HG02623 (cell line): ENCODE results near the gene SLC22A23.

ENCODE experiments used
- ATAC-seq: cut with Tn5 transposase; IDR thresholded peaks from one replicate; pipeline ENCODE4 v1.9.1; 2021; ENCODE audit warnings: moderate library complexity; ENCODE audit not compliant: unreplicated experiment

Gene SLC22A23

DNA sequence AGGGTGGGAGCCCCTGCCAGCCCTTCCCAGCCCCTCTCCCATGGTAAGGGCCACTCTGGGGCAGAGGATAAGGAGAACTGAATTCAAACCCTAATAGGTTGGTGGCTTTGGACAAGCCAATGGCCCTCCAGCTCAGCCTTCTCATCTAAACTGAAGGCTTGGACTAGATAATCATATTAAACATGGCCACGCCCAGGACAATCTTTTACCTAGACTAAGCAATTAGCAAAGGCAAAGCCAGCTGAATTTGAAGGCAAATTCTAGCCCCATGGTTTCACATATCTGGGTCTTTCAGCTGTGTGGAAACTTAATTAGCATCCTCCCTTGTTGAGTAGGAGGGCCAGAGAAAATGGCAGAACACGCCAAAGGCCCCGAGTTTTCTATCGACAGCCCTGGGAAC is 10.7 kb downstream of the SLC22A23 start:
- ATAC-seq: no peak

- no peak for ATAC-seq
These were observed 12.4 kb downstream of the SLC22A23 start for GRCh38 chr6:3444276-3445088.

DNA sequence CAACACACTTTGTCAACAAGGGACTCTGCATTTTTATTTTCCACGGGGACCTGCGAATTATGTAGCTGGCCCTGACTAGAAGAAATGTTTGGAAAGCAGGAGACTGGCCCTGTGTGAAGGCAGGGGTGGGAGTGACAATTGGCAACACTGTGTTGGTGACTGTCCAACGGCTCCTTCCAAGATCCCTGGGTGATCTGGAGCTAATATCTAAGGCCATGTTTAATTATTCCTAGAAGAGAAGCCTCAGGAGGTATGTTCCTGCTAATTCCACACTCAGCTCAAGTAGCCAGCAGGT is 13.7 kb downstream of the SLC22A23 start:
- ATAC-seq: no peak

GRCh38 chr6:3442431-3443220 is 14.2 kb downstream of the SLC22A23 start:
- ATAC-seq: no peak

DNA sequence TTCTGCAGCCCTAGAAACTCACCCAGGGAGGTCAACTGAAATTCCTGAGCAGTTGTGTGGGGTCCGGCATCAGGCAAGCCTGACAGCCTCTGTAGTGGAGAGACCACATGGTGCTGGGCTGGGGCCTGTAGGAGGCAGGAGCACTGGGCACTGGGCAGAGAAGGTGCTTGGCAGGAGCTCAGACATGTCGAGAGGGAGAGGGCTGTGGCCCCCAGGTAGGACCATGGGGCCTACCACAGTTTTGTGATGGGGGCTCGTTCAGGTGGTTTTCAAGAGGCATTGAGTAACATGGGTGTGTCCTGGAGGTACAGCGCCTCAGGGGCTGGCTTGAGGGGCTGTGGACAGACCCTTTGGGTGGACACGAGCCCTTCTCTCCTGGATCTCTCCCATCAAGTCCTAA is 15.9 kb downstream of the SLC22A23 start:
- ATAC-seq: no peak

DNA sequence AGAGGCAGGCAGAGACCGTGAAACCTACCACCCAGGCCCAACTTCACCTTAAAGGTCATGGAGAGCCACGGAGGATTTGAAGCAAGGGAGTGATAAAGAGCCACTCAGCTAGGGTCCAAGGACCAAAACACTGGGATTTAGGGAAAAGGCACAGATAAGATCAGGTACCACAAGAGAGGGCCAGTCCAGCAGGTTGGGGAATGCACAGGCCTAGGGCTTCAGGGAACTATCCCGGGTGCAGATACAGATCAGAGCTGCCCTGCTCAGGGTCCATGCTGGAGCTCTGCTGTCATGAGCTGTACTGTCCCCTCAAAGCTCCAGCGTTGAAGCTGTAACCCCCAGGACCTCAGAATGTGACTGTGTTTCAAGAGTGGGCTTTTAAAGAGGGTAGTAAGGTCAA is 16.9 kb downstream of the SLC22A23 start:
- no peak for ATAC-seq

GRCh38 chr6:3438190-3439167 is 18.4 kb downstream of the SLC22A23 start:
- no peak for ATAC-seq

GRCh38 chr6:3433005-3433404 is 23.8 kb downstream of the SLC22A23 start:
- no peak for ATAC-seq

DNA sequence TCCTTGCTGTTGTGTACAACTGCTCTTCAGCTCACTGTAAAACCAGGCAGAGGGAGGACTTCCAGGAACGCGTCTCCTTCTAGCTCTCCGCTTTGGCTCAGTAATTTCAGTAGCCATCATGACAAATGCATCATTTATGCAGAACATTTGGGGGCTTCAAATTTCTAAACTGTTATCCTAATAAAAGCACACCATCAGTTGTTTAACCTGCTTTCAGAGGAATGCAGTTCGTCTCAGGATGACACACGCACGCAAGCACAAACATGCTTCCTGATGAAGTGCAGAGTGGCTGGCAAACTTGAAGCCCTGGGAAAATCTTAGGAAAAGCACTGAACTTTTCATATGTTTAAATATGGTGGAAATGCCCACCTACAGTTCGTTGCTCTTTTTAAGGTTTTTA is 24.4 kb downstream of the SLC22A23 start:
- no peak for ATAC-seq

DNA sequence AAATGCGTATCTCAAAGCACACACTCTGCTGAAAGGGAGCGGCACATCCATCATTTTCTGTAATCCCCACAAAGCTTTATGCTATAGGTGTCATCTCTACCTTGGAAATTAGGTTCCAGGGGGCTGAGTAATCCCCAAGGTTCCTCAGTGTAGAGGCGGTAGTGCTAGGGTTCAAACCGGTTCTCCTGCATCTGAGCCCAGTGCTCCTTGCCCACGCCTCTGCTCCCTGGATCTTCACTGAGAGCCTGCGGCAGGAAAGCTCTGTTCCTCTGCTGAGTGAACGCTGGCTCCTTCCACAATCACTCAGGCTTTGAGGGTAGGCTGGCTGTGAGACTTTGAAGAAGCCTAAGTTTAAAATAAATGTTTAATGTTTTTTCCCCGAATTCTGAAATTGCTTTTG is 24.9 kb downstream of the SLC22A23 start:
- no peak for ATAC-seq

DNA sequence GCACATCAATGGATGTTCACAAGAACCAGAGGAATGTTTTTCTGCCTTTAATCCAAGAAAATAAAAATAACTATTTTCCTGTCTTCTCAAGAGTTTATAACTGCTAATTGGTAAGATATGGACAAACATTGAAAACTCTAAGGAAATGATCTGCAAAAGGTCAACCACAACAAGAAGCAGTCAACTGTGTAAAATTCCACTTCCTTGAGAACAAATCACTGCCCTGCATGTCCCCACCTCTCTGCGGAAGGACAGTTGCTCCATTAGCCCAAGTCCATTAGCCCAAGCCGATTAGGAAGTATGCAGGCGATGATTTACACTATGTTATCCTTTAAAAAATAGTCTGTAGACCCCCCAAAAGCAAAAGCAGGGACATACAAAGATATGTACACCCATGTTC is 27.6 kb downstream of the SLC22A23 start:
- no peak for ATAC-seq

- ATAC-seq: no peak
These were observed 28.1 kb downstream of the SLC22A23 start for GRCh38 chr6:3428700-3429099.

DNA sequence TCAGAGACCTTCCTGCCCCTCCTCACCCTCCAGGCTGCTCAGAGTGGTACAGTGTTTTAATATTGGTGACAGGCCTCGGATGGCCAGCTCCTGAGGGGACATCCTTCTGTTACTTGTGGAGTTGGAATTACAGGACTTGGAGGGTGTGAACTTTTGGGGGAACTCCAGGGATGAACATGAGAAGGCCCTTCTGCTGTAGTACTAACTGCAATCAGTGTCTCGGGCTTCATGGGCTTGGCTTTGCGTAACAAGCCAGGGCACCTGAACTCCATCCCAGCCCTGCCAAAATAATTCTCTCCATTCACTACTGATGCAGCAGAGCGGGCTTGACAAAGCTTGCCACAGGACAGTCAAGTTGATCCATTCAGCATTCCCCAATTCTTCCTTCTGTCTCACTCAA is 28.6 kb downstream of the SLC22A23 start:
- no peak for ATAC-seq

DNA sequence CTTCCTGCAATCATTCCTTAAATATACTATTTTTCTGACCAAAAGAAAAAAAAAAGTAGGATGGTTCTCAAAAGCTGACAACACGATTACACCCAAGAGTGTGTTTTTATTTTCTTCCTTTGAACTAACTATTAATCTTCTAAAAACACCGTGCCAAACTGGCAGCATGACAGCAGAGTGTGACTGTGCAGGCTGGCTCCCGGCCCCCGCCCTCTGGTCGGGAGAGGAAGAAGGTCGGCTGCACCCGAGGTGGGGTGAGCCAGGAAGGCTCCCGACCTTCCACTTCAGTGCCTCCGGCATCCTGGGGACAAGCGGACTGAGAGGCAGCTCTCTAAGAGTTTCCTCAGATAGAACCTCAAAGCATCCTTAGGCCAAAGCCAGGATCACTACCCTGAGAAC is 29.2 kb downstream of the SLC22A23 start:
- ATAC-seq: no peak

DNA sequence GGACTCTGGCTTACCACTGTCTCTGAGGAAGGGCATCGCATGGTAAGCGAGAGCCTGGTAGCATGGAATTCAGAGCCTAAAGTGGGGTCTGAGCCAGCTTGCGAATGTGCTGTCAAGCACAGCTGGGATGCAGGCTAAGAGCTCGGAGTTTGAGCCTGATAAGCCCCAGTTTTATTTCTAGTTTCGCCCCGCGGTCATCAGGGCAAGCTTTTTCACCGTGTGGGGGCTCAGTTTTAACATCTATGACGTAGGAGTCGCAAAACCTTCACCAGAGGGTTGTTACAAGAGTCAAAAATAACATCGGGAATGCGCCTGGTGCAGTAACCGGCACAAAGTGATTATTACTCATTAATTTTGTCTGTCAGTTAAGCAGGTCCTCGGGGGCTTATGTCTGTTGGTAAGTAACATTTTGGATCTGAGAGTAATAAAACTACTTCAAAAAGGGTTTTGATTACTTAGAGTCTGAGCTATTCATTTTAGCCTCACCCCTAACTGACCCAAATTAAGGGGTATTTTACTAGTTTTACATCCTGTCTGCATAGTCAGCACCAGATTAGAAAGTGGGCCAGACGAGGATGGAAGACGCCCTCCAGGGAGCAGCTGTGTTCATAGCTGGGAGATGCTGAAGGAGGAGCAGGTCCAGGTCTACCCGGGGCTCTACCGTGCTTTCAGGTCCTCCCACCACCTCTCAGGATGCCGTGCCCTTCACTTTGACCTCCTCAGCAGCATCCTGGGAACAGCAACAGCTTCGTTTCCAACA is 29.7 kb downstream of the SLC22A23 start:
- no peak for ATAC-seq

DNA sequence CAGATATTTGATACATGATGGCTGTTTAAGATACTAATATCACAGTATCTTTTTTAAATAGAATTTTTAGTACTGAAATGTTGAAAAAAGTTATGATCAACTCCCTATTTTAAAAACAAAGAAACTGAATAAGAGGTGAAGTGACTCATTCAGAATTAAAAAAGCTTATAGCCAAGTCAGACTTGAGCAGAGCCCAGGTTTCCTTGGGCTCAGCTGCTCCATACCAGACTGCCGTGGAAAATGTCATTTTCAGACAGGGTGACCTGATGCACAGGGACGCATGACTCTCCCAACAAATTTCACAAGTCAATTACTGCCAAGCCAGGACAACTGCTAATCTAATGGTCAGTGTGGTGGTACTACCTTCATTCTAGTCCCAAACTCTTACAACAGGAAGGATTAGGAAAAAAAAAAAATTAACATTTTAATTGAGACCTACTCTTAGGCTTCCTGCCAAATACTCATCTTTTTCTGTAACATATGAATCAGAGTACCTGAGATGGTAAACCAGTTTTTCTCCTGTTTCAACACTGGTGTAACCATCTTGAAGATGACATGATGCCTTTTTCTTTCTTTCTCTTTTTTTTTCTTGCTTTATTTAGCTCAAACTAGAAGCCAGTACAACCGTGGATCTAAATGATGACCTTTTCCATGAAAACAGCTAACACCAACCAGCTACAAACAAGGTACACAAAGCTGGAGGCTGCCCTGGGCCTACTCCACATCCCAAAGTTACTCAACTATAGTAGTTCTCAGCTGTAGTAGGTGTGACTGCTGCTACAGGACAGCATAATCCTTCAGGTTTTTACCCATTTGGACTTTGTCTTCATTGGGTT is 30.5 kb downstream of the SLC22A23 start:
- no peak for ATAC-seq

- no peak for ATAC-seq
These were observed 31.3 kb downstream of the SLC22A23 start for GRCh38 chr6:3425574-3425973.

DNA sequence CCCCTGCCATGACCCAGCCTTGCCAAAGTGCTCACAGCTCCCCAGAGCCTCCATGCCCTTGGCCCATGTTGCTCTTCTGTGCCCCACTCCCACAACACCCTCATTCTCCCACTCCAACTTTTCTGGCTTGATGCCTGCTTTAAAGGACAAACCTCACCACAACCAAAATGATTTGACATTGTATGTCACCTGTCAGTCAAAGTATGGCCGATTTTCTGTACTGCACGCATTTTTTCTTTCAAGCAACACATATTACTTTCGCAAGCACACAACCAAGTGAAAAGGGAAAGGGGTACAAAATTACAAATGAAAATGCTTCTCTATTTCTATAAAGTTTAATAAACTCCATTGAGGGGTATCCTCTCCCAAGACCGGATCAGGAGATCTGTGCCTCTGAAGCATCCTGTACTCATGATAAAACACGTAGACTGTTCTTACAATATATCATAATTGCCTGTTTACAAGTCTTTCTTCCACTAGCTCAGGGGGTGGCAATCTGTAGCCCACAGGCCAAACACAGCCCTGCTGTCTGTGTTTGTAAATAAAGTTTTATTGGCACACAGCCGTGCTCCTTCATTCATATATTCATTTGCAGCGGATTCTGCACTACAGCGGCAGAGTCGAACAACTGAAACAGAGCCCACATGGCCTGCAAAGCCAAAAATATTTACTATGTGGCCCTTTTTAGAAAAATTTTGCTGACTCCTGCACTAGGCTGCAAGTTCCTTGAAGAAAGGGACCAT is 32.5 kb downstream of the SLC22A23 start:
- no peak for ATAC-seq
